Stimulated activated CD8-positive, alpha-beta memory T cell treated with anti-CD3 and anti-CD28 coated beads, Interleukin-12 subunit alpha, Interleukin-12 subunit beta, amount 100 ng/mL, for 4 hours (primary cell): ENCODE measurements around the gene EFCAB6.

ENCODE experiments used
- DNase-seq: peaks from one replicate; pipeline ENCODE4 v3.0.0-alpha.2; 2020; ENCODE audit warnings: low read depth

Gene EFCAB6

GRCh38 chr22:43583501-43583900 is 228.6 kb downstream of the EFCAB6 start:
- DNase-seq, result no peak

GRCh38 chr22:43582394-43582793 is 229.7 kb downstream of the EFCAB6 start:
- DNase-seq, result no peak

GRCh38 chr22:43580271-43580750 is 231.8 kb downstream of the EFCAB6 start:
- no peak for DNase-seq

- DNase-seq, result no peak
These were observed 237.4 kb downstream of the EFCAB6 start for GRCh38 chr22:43574738-43575137.

- no peak for DNase-seq
These were observed 239.4 kb downstream of the EFCAB6 start for GRCh38 chr22:43572710-43573109.

- no peak for DNase-seq
These were observed 240.9 kb downstream of the EFCAB6 start for GRCh38 chr22:43571181-43571580.

GRCh38 chr22:43570531-43571165 is 241.5 kb downstream of the EFCAB6 start:
- no peak for DNase-seq

GRCh38 chr22:43569111-43569510 is 243.0 kb downstream of the EFCAB6 start:
- no peak for DNase-seq

GRCh38 chr22:43567691-43568324 is 244.3 kb downstream of the EFCAB6 start:
- DNase-seq, result no peak

- no peak for DNase-seq
These were observed 245.4 kb downstream of the EFCAB6 start for GRCh38 chr22:43566561-43567332.

- DNase-seq, result no peak
These were observed 246.1 kb downstream of the EFCAB6 start for GRCh38 chr22:43566021-43566420.

GRCh38 chr22:43564859-43565258 is 247.2 kb downstream of the EFCAB6 start:
- no peak for DNase-seq

GRCh38 chr22:43563571-43563970 is 248.5 kb downstream of the EFCAB6 start:
- no peak for DNase-seq

GRCh38 chr22:43562843-43563242 is 249.3 kb downstream of the EFCAB6 start:
- no peak for DNase-seq

- DNase-seq, result no peak
These were observed 250.5 kb downstream of the EFCAB6 start for GRCh38 chr22:43561415-43562178.

GRCh38 chr22:43560651-43561050 is 251.5 kb downstream of the EFCAB6 start:
- no peak for DNase-seq

GRCh38 chr22:43555561-43556515 is 256.3 kb downstream of the EFCAB6 start:
- DNase-seq, result no peak

GRCh38 chr22:43554694-43555365 is 257.3 kb downstream of the EFCAB6 start:
- no peak for DNase-seq

GRCh38 chr22:43554259-43554636 is 257.9 kb downstream of the EFCAB6 start:
- DNase-seq, result no peak

GRCh38 chr22:43553451-43554258 is 258.4 kb downstream of the EFCAB6 start:
- DNase-seq, result no peak
